NCI-H446 (cell line): ENCODE results near the gene NT5DC1.
"Not testable (repeated sequence)": the region's sequence is repeated elsewhere in the genome, so short reads cannot be mapped to it uniquely, and the experiment has no call there.

ENCODE experiments used
- DNase-seq, 2 experiments: peaks; one replicate each; lab custom pipeline; 2025; lab: John Stamatoyannopoulos, UW

NT5DC1 gene

DNA sequence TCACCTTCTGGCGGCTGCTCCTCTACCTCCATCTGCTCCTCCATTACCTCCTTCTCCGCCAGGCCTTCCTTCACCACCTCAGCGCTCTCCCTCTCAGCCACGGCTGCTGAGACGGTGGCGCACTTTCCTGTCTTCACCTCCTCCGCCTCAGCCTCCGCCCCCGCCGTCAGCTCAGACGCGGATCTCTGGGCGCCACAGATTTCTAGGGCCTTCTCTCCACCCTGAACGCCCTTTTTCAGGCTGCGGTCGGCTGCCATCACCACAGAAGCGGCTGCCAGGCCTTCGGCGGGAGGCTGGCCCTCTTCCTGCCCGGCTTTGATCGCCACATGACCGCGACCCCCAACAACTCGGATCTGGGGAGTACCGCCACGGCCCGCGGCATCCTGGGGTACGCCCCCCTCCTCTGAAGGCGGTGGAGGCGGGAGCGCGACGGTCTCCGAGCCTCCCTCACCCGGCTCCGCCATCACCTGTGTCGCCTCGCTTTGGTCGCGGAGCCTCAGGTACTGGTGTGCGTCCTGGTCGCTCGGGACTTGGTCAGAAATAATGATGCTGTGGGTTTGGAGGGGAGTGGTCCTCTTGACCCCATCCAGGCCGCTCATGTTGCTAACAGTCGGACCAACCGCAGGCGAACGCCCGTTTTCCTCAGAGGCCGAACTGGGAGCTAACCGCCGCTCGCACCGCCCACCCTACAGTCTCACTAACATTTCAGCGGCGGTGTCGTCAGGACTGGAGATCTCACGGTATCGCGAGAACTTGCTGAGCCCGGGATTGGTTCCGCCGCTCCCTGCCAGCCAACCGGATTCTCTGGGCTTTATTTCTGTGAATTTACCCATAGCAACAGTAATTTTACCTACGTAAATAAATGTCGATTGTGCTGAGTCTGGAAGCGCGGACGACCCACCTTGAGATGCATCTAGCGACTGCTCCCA is 178.8 kb downstream of the NT5DC1 start, which contains the start of gene TSPYL1:
TSS of gene TSPYL1 (minus strand) at position 699 of the 929 bp plus-strand sequence. CDS start at position 599, 100 bp downstream.
- peak; percentile 84 to 95 for DNase-seq

DNA sequence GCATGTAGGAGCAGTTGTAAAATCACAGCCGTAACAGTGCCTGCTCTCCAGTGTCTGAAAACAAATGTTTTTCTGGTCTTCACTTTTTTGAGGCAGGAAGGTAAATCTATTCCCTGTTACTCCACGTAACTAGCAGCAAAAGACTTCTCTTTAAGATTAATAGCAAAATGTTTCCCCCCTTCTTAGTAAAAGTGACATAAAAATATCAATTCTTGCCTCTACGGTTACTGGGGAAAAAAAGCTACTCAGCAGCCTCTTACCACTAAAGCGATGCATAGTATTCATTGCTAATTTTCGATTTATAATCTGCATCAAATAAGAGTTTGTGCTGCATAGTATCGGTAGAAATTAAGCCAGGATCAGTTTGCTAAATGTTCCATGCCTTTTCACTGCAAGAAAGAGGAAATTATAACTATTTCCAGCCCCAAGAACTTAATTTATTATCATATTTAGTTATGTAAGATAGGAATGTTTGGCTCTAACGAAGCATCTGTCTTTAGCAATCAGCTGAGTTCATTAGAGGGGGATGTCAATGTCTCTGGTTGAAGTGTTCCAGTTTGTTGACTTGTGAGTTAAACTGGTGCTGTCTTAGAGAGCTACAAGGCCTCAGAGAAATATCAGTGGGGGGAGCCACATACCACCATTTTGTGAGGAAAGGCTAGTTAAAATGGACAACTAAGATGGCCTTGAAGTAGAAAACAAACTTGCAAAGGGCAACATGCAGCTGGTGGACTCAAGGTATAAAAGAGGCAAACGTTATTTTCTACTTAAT is 179.7 kb downstream of the NT5DC1 start:
- no peak for DNase-seq

GRCh38 chr6:116280933-116281316 is 180.3 kb downstream of the NT5DC1 start:
- no peak for DNase-seq

DNA sequence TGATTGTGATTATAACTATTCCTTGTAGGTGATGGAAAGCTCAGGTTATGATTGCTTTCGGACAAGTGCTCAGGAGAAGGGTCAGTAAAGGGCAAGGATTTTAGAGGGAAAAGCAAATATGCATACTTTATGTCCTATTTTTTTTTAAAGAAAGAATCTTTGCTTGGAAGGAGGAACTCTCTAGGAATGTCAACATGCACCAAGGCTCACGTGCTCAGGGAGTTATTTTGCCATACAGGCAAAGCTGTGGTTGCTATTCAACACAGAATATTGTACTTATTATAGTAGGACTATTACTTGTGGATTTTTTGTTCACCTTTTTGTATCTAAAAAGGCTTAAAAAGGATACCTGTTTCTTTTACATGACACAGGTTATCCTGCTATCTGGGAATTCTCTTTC is 182.0 kb downstream of the NT5DC1 start:
- no peak for DNase-seq

- no peak for DNase-seq
Observed at GRCh38 chr6:116283191-116283590, 182.5 kb downstream of the NT5DC1 start.

DNA sequence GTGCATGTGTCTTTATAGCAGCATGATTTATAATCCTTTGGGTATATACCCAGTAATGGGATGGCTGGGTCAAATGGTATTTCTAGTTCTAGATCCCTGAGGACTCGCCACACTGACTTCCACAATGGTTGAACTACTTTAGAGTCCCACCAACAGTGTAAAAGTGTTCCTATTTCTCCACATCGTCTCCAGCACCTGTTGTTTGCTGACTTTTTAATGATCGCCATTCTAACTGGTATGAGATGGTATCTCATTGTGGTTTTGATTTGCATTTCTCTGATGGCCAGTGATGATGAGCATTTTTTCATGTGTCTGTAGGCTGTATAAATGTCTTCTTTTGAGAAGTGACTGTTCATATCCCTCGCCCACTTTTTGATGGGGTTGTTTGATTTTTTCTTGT is 184.3 kb downstream of the NT5DC1 start:
- not testable (repeated sequence) for DNase-seq

DNA sequence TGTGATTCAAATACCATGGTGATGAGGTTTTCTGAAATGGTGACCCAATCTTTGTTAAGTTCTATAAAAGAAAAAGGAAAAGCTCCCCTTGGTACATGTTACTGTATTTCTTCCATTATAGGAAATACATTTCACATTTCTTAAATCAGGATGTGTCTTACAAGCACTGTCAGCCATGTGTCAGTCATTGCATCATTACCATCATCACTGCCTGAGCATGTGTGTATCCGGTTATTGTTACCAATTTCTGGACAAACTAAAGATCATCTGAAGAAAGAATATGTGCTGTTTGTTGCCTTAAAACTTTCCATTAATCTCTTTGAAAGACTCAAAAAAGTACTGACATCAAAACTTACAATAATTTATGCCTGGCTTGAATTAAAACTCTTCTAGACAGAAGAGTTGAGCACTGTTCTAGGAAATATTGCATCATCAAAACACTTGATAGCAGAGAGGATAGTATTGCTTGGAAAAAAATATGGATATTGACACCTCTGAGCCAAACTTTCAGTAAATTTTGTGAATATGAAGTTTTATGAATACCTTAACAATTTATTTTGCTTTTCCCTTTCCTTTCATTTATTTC is 186.2 kb downstream of the NT5DC1 start:
- DNase-seq: no peak

- peak; percentile 2 to 48 for DNase-seq
Observed at GRCh38 chr6:116287689-116288282, 187.1 kb downstream of the NT5DC1 start.

- DNase-seq: no peak
Observed at GRCh38 chr6:116289876-116290275, 189.2 kb downstream of the NT5DC1 start.

DNA sequence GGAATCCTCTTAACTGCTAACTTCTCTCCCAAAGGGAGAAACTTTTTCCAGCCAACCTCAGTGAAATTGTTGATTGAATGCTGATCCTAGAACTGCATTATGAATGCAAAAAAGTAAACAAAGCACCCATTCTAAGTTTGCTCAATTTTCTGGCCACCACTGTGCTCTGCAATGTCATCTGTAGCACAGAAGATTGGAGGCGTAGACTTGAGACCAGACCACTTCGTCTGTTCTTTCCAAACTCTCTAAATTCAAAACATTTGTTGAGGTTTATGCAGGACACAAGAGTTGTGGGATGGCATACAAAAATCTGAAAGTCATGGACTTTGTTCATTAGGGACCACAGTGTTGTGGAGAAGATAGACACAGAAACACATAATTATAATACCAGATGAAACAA is 190.1 kb downstream of the NT5DC1 start:
- no peak for DNase-seq

- DNase-seq: no peak
Observed at GRCh38 chr6:116291701-116292396, 191.2 kb downstream of the NT5DC1 start.

- DNase-seq: no peak
Observed at GRCh38 chr6:116292553-116292952, 191.9 kb downstream of the NT5DC1 start.

GRCh38 chr6:116298273-116298672 is 197.6 kb downstream of the NT5DC1 start:
- no peak for DNase-seq

- DNase-seq: no peak
Observed at GRCh38 chr6:116298973-116299372, 198.3 kb downstream of the NT5DC1 start.
